Brain microvascular endothelial cell (primary cell): ENCODE measurements around the gene EXD2.
A peak's percentile ranks its signal among the peaks of the same experiment; 100 is the strongest.

ENCODE experiments used
- DNase-seq: peaks from one replicate; pipeline ENCODE4 v3.0.0-alpha.2; 2020
- H3K27ac ChIP-seq: fragments of 250-450 bp; sonication (Bioruptor Pico); 2 replicates; pipeline ENCODE4 v1.5.1; 2020; ENCODE audit warnings: mild to moderate bottlenecking, moderate library complexity
- H3K27me3 ChIP-seq: fragments of 250-450 bp; sonication (Bioruptor Pico); replicated peaks from 2 replicates; pipeline ENCODE4 v1.5.1; 2020; ENCODE audit warnings: mild to moderate bottlenecking
- H3K36me3 ChIP-seq: fragments of 250-450 bp; sonication (Bioruptor Pico); replicated peaks from 2 replicates; pipeline ENCODE4 v1.5.1; 2020; ENCODE audit warnings: mild to moderate bottlenecking
- H3K4me3 ChIP-seq: 2 replicates; pipeline ENCODE4 v1.5.1; 2011; ENCODE audit warnings: low read depth, mild to moderate bottlenecking, control low read depth, low read length, moderate library complexity
- CTCF ChIP-seq: IDR thresholded peaks from 2 replicates; pipeline ENCODE4 v1.5.1; 2011; ENCODE audit warnings: low read depth, mild to moderate bottlenecking, moderate library complexity, low read length, control low read depth, inconsistent platforms; ENCODE audit errors: missing control alignments
- in situ Hi-C: cut with HindIII; loops from 2 replicates; pipeline ENCODE4 v1.10.0; 2017; ENCODE audit warnings: low sequenced_read_pairs, low pct_ligation_motif_present

The EXD2 gene

DNA sequence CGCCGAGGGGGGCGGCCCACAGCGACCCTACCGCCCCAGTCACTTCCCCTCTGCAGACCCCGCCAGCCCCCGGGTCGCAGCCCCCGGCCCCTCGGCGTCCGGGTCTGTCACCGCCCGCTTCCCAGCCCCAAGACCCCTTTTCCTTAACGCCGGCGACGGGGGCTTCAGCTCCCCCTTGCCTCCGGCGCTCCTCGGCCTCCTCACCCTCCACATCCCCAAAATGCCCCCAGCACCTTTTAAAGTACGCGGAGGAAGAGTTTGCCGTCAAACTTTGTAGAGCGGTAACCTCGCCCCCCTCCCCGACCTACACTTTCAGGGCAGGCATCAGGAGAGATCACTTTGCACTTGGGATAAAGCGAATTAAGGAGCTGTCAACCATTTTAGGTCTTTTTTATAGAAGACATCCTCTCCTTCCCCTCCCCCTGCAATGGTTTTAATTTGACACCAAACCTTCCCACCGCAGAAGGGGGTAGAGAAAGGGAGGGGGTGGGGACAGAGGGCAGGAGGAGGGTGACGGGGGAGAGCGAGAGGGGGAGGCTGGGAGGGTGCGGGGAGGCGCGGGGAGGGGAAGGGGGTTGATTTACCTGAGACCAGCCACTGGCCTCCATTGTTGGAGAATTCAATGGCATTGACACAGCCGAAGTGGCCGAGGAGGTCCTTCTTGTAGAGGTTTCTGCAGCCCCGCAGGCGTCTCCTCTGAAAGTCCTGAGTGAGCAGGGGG lies 39.0 kb upstream of the EXD2 start:
- Histone ChIP-seq H3K4me3 (peak overlapping the region; percentile 86), H3K27me3 (no peaks in the 10 kb centered on the region), H3K27ac (peak overlapping the region; percentile 26), H3K36me3 (peaks cover 7% of the 10 kb centered on the region)
- no peak for TF ChIP-seq CTCF
- in situ Hi-C loops: no loop called here
- no peak for DNase-seq

DNA sequence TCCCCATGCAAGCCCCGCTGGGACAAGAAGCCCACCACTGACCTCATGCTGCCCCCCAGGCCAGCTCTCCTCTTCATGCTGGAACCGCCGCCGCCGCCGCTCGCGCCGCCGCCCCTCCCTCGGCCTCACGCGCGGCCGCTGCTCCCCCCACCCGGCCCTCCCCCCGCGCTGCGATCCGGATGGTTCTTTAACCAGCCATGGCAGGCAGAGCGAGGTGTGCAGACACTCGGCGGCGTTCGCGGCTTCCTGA lies 38.5 kb upstream of the EXD2 start, which contains the start of gene DCAF5:
Gene DCAF5, minus strand, starts transcription at position 218 of the 250 bp plus-strand sequence. Its CDS starts 141 bp downstream, at position 77.
- Histone ChIP-seq H3K4me3 (peak within 1 kb of the TSS; percentile 86), H3K27me3 (no peaks in the 10 kb centered on the region), H3K36me3 (peaks cover 7% of the 10 kb centered on the region), H3K27ac (peak within 1 kb of the TSS; percentile 41)
- in situ Hi-C loops: no loop called here
- no peak for TF ChIP-seq CTCF
- DNase-seq: peak; percentile 91

GRCh38 chr14:69153152-69153872 lies 38.0 kb upstream of the EXD2 start:
- DNase-seq: no peak
- Histone ChIP-seq H3K27ac (peak overlapping the region; percentile 41), H3K4me3 (peak overlapping the region; percentile 86), H3K36me3 (peaks cover 4% of the 10 kb centered on the region), H3K27me3 (no peaks in the 10 kb centered on the region)
- TF ChIP-seq CTCF: no peak
- in situ Hi-C loops: no loop called here

DNA sequence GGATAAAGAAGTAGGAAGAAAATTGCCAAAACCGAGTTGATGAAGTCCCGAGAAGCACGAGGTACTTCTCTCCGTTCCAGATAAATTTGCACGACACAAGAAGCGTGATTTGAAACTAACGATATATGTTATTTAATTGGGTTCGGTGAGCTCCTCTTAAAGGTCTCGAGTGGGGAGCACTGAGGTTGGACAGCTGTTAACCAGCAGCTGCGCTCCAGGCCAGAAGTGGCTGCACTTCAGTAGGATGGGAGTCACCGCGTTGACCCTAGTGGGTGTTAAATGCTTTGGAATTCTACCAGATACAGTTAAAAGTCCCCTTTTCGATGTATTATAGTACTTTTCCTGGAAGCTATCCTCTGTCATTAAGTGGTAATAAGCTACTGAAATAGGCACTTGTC lies 37.4 kb upstream of the EXD2 start:
- TF ChIP-seq CTCF: no peak
- DNase-seq: no peak
- Histone ChIP-seq H3K27me3 (no peaks in the 10 kb centered on the region), H3K36me3 (no peaks in the 10 kb centered on the region), H3K27ac (no peak overlapping the region), H3K4me3 (peak overlapping the region; percentile 86)
- in situ Hi-C loops: no loop called here

- Histone ChIP-seq H3K27me3 (no peaks in the 10 kb centered on the region), H3K4me3 (no peak overlapping the region), H3K27ac (no peak overlapping the region), H3K36me3 (no peaks in the 10 kb centered on the region)
- DNase-seq: peak; percentile 17
- in situ Hi-C loops: no loop called here
- TF ChIP-seq CTCF: peak; percentile 20
Observed at GRCh38 chr14:69154779-69155178, 36.5 kb upstream of the EXD2 start.

GRCh38 chr14:69156224-69156623 lies 35.1 kb upstream of the EXD2 start:
- no peak overlapping the region for H3K4me3 ChIP-seq
- DNase-seq: no peak
- no peaks in the 10 kb centered on the region for H3K36me3 ChIP-seq
- H3K27me3 ChIP-seq: no peaks in the 10 kb centered on the region
- no peak for TF ChIP-seq CTCF
- no peak overlapping the region for H3K27ac ChIP-seq
- in situ Hi-C loops: no loop called here
